ENCODE data around the gene TRMO. TPM values are rescaled to one million over a fixed set of nuclear protein-coding genes. Genes with fewer than 3 reads are reported as not detected.

Gene TRMO
- total RNA-seq, 1 experiment from 2014 or later: 8.6 TPM

DNA sequence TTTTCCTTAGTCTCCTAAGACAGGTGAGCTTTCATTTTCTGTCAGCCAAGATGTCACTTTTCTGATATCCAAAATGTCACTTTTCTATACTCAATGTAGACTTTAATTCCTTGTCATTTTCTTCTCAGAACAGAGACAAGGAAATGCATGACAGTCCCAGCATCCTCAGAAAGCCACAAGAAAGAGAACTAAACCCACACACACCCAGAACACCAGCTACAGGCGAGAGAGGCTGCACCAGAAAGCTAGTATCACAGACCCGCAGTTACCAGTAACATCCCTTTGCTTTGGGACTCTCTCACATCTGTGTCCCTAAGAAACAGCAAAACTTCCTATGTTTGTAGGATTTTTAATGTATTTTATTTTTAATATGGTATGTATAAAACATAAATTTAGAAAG, 17.1 kb downstream of the TRMO start:
- H3K14ac ChIP-seq (ENCODE audit: insufficient read depth, low read length): no peak overlapping the region

More for the DNA sequence above, 17.1 kb downstream of the TRMO start:
- no peaks in the 10 kb centered on the region for H3K27me3 Mint-ChIP-seq (ENCODE audit: low read depth)
- H2AFZ ChIP-seq (ENCODE audit: low read length): no peak overlapping the region
- no peak overlapping the region for H2BK5ac ChIP-seq (ENCODE audit: insufficient read length, low read length)
- no peak overlapping the region for H3K9ac ChIP-seq (ENCODE audit: extremely low read depth, insufficient read length, low read length)
- no peak overlapping the region for H3K27ac ChIP-seq (ENCODE audit: insufficient read length, low read depth, low read length)
- H3K79me1 ChIP-seq (ENCODE audit: insufficient read depth, low read depth, low read length, poor library complexity, severe bottlenecking): no peaks in the 10 kb centered on the region
- H4K91ac ChIP-seq (ENCODE audit: insufficient read length, low read depth, low read length): no peak overlapping the region
- DNase-seq: no peak
- no peak overlapping the region for H2BK120ac ChIP-seq (ENCODE audit: low read depth, low read length, poor library complexity, severe bottlenecking)
- no peak overlapping the region for H2BK15ac ChIP-seq (ENCODE audit: low read depth, low read length)
- H3K4me2 ChIP-seq (ENCODE audit: insufficient read depth, insufficient read length, low read length): no peak overlapping the region
- H4K5ac ChIP-seq (ENCODE audit: insufficient read length, low read depth, low read length): no peak overlapping the region
- no peaks in the 10 kb centered on the region for H4K20me1 ChIP-seq (ENCODE audit: control insufficient read depth, insufficient read depth, insufficient read length)
- no peak overlapping the region for H3T11ph ChIP-seq (ENCODE audit: low read length)
- H2AK5ac ChIP-seq (ENCODE audit: insufficient read length, low read length): no peak overlapping the region
- H3K56ac ChIP-seq (ENCODE audit: insufficient read length, low read depth, low read length): no peak overlapping the region
- no peak overlapping the region for H4K8ac ChIP-seq (replicated peaks; ENCODE audit: insufficient read length, low read depth, low read length)
- no peak overlapping the region for H2BK20ac ChIP-seq (ENCODE audit: low read depth, low read length, poor library complexity, severe bottlenecking)
- H3K18ac ChIP-seq (ENCODE audit: insufficient read length, low read depth, low read length): no peak overlapping the region
- no peaks in the 10 kb centered on the region for H3K23me2 ChIP-seq (ENCODE audit: insufficient read length, low read depth, low read length, poor library complexity, severe bottlenecking)
- H3K9me3 ChIP-seq (ENCODE audit: control insufficient read depth, low read depth, low read length): no peaks in the 10 kb centered on the region
- no peak overlapping the region for H3K4ac ChIP-seq (ENCODE audit: low read depth, low read length)
- H3K27me3 ChIP-seq (ENCODE audit: insufficient read depth, low read length): no peaks in the 10 kb centered on the region
- no peak overlapping the region for H3K27ac Mint-ChIP-seq
- H3K4me1 Mint-ChIP-seq: no peaks in the 10 kb centered on the region
- TF ChIP-seq, protein P1, sequence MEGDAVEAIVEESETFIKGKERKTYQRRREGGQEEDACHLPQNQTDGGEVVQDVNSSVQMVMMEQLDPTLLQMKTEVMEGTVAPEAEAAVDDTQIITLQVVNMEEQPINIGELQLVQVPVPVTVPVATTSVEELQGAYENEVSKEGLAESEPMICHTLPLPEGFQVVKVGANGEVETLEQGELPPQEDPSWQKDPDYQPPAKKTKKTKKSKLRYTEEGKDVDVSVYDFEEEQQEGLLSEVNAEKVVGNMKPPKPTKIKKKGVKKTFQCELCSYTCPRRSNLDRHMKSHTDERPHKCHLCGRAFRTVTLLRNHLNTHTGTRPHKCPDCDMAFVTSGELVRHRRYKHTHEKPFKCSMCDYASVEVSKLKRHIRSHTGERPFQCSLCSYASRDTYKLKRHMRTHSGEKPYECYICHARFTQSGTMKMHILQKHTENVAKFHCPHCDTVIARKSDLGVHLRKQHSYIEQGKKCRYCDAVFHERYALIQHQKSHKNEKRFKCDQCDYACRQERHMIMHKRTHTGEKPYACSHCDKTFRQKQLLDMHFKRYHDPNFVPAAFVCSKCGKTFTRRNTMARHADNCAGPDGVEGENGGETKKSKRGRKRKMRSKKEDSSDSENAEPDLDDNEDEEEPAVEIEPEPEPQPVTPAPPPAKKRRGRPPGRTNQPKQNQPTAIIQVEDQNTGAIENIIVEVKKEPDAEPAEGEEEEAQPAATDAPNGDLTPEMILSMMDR (conservative IDR thresholded peaks at IDR 0.05): no peak
- no peaks in the 10 kb centered on the region for H3K4me1 ChIP-seq (ENCODE audit: insufficient read depth, low read length)
- WGBS (ENCODE audit: extremely low coverage, insufficient read length, low lambda C conversion rate): no CpG with 5 or more reads among the region's 2 CpGs
- H3K23ac ChIP-seq (ENCODE audit: insufficient read length, low read depth, low read length): no peak overlapping the region
- no peaks in the 10 kb centered on the region for H3K9me3 Mint-ChIP-seq
- peaks cover 0 to 11% (median 4%) of the 10 kb centered on the region in 3 experiments; a peak in 2 of 7 replicates for H3K36me3 Mint-ChIP-seq (ENCODE audit: insufficient read depth in 1 of 3, low read depth in 3 of 3)
- H2BK12ac ChIP-seq (ENCODE audit: insufficient read length, low read depth, low read length): no peak overlapping the region
- H3K4me3 Mint-ChIP-seq: no peak overlapping the region
- no peaks in the 10 kb centered on the region for H3K79me2 ChIP-seq (ENCODE audit: insufficient read depth, low read length)

All from H9 (cell line).